GM10266 (cell line): ENCODE data around the gene LINC01488.

Experiments used
- DNase-seq: peaks from one replicate; pipeline ENCODE4 v3.0.0; 2012; ENCODE audit errors: extremely low spot score
- TF ChIP-seq, protein P1 (sequence below): IDR thresholded peaks from 2 replicates; pipeline ENCODE4 v1.5.1; 2012; ENCODE audit warnings: mild to moderate bottlenecking, low read depth; ENCODE audit not compliant: control insufficient read depth, insufficient read depth; ENCODE audit errors: missing control alignments

Gene LINC01488

DNA sequence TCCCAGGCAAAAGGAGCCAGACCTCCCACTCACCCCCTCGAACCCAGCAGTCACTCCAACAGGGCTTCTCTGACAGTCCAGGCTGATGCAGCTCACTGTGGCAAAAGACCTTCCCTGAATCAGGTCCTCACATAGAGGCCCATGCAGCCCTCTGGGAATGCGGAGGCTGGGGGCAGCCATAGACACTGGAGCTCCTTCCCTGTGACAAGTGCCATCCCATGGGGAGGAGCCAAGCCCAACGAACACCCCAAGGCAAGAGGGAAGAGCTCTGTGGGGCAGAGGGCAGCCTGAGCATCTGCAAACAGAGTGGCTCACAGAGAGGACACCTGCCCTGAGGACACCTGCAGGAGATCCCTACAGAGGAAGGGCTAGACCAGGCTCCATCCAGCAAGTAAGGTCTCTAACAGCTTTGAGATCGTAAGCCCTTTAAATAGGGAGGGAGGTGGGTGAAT is at the start of gene LINC01488:
TSS of gene LINC01488 (plus strand) at position 271 of the 452 bp plus-strand sequence.
- DNase-seq, result no peak
- TF ChIP-seq, protein P1, sequence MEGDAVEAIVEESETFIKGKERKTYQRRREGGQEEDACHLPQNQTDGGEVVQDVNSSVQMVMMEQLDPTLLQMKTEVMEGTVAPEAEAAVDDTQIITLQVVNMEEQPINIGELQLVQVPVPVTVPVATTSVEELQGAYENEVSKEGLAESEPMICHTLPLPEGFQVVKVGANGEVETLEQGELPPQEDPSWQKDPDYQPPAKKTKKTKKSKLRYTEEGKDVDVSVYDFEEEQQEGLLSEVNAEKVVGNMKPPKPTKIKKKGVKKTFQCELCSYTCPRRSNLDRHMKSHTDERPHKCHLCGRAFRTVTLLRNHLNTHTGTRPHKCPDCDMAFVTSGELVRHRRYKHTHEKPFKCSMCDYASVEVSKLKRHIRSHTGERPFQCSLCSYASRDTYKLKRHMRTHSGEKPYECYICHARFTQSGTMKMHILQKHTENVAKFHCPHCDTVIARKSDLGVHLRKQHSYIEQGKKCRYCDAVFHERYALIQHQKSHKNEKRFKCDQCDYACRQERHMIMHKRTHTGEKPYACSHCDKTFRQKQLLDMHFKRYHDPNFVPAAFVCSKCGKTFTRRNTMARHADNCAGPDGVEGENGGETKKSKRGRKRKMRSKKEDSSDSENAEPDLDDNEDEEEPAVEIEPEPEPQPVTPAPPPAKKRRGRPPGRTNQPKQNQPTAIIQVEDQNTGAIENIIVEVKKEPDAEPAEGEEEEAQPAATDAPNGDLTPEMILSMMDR, result no peak

DNA sequence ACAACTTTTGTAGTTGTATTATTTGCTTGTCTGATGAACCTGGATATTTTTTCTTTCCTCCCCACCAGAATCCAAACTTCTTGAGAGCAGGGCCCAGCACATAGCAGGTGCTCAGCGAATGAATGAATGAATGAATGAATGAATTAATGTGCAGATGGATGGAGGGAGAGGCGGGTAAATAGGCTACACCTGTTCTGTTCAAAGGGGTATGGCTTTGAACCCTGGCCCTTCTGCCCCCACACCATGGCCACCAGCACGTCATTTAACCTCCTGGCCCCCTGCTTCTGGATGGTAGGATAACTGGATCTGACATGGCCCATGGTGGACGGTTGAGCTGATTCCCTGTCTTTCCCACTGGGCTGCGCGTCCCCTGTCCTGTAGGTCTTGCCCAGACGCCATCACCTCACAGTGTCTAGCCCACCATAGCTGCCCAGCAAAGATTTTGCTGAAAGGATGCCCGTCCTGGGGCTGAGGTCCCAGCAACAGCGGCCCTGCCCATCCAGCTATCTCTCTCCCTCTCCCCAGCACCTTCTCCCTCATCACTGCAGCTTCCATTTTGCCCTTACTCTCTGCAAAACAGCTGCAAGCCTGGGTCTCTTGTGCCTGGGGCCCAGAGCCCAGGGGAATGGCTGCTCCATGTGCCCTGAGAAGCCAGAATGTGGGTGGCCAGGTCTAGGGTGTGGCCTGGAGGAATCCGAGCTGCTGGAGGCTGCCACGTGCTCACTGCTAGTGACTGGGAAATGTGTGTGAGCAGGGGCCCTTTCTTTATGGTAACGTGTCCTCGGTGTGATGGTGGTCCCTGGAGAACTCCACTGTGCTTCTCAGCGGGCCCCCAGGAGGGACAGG is 49.3 kb upstream of the LINC01488 start:
- TF ChIP-seq, protein P1, result no peak
- DNase-seq, result no peak

DNA sequence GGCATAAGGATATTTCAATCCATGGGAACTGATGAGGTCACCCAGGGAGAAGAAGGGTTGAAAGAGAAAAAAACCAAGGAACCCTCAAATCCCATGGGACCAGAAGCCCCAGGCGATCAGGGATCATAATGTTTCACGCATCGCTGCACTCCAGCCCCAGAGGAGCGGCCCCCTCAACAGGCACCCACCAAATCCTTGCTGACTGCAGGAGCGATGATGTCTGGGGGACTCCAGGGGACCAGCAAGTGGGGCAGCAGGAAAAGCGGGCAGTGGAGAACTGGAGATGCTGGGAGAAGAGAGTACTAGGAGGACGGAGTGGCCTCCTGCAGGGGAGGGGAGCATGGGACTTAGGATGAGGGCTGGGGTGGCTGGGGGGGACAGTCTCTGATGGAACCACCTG is 47.7 kb upstream of the LINC01488 start:
- TF ChIP-seq, protein P1, result no peak

DNA sequence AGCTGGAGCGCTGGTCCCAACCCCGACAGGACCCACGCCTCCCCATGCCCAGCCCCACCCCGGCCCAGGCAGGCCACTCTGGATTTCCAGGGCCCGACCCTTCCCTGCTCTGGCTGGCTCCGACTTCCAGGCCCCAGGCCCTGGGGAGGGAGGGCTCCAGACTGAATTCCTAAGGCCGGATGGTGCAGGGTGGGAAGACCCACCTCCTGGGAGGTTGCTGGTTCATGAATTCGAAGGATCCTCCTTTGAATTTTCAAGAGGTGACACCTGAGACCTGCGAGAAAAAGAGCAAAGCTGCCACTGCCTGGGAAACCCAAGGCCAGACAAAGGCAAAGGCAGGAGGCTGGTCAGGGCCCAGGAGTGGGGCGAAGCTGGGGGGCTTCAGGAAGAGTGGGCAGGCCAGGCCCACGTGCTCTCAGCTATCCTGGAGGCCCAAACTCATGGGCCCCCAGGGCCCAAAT is 47.0 kb upstream of the LINC01488 start:
- TF ChIP-seq, protein P1, result no peak
- no peak for DNase-seq

More for the DNA sequence above, 47.7 kb upstream of the LINC01488 start:
- DNase-seq, result no peak

DNA sequence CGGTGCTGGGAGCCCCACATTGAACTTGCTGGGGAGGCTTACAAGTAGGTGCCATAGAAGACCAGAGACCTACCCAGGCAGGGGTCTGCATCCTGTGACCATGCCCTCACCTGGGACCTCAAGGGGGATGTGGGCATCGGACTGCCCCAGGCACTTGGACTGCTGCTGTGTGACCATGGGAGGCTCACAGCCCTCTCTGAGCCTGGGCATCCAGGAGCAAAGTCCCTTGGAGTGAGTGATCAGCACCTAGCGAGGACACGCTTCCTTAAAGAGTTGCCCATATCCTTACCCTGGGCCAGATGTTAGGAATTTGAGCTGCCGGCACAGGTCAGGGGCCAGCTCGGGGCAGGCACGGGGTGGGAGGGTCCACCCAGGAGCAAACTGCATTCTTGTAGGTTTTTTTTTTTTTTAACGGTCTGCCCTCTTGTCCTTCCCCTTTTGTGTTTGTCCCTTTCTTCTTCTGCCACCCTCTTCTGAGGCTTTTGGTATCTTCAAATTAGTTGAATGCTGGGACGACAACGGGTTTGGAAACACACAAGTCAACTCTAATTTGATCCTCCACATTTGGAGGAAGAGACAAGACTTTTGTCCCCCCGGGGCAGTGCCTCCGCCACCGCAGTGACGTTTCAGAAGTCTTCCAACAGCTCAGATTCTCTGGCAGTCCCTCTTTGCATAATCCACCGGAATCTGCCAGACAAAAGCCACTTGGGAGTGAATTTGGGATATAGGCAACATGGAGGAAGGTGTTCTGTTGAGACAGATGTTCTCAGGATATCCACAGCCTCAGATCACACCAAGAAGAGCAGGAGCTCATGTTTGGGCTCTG is 46.1 kb upstream of the LINC01488 start:
- no peak for DNase-seq

DNA sequence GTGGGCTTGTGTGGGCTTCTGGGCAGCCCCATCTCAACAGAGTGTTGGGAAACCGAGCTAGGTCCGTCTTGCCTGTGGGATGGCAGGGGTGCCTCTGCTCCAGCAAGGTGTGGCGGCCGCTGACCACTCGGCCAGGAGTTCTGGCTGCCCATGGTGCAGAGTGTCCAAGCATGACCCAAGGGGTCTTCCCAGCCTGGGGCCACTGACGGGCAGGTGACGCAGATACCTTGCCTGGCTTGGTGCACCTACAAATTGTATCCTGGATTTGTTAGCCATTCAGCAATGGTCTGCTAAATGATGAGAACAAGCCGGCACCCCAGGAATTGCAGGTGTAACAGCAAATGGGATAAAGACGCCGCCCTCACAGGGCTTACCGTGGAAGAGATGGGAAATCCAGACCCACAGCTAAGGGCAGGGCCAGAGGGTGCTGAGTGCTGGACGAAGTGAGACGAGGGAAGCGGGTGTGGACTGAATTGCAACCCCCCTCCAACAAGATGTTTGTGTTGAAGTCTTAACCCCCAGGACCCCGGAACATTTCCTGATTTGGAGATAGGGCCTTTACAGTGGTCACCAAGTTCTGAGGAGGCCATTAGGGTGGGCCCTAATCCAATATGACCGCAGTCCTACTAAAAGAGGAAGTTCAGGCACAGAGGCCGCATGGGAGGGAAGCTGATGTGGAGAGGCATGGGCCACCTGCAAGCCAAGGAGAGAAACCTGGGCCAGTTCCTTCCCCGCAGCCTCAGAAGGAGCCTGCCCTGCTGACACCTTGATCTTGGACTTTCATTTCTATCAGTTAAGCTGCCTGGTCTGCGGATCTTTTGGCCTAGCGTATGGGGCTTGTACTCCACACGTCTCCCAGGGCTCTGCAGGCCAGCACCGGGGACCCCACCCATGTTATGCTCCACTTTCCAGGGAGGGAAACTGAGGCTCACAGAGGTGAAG is 45.2 kb upstream of the LINC01488 start:
- TF ChIP-seq, protein P1, result no peak
- no peak for DNase-seq

More for the DNA sequence above, 46.1 kb upstream of the LINC01488 start:
- TF ChIP-seq, protein P1, result no peak
